ENCODE data around the gene DMD.

Gene DMD

GRCh38 chrX:31604629-31605221 is 1606.6 kb downstream of the DMD start:
- no peak for DNase-seq (ENCODE audit: low read depth)
- no peak for TF ChIP-seq CTCF (IDR thresholded peaks at IDR 0.05; ENCODE audit: control insufficient read depth, extremely low read depth, insufficient read depth)
- no peak overlapping the region for H3K4me3 ChIP-seq (ENCODE audit: low read depth, low read length)

- no peak overlapping the region for H3K4me3 ChIP-seq (ENCODE audit: low read depth, low read length)
- no peak for DNase-seq (ENCODE audit: low read depth)
- no peak for TF ChIP-seq CTCF (IDR thresholded peaks at IDR 0.05; ENCODE audit: control insufficient read depth, extremely low read depth, insufficient read depth)
Observed at GRCh38 chrX:31603411-31604120, 1607.8 kb downstream of the DMD start.

- no peak overlapping the region for H3K4me3 ChIP-seq (ENCODE audit: low read depth, low read length)
- no peak for DNase-seq (ENCODE audit: low read depth)
- TF ChIP-seq CTCF (IDR thresholded peaks at IDR 0.05; ENCODE audit: control insufficient read depth, extremely low read depth, insufficient read depth), result no peak
Observed at GRCh38 chrX:31600823-31601222, 1610.5 kb downstream of the DMD start.

GRCh38 chrX:31593353-31593752 is 1618.0 kb downstream of the DMD start:
- DNase-seq (ENCODE audit: low read depth), result no peak
- TF ChIP-seq CTCF (IDR thresholded peaks at IDR 0.05; ENCODE audit: control insufficient read depth, extremely low read depth, insufficient read depth), result no peak
- no peak overlapping the region for H3K4me3 ChIP-seq (ENCODE audit: low read depth, low read length)

GRCh38 chrX:31591355-31591754 is 1620.0 kb downstream of the DMD start:
- no peak for TF ChIP-seq CTCF (IDR thresholded peaks at IDR 0.05; ENCODE audit: control insufficient read depth, extremely low read depth, insufficient read depth)
- DNase-seq (ENCODE audit: low read depth), result no peak
- H3K4me3 ChIP-seq (ENCODE audit: low read depth, low read length), result no peak overlapping the region

- H3K4me3 ChIP-seq (ENCODE audit: low read depth, low read length), result no peak overlapping the region
- no peak for TF ChIP-seq CTCF (IDR thresholded peaks at IDR 0.05; ENCODE audit: control insufficient read depth, extremely low read depth, insufficient read depth)
- no peak for DNase-seq (ENCODE audit: low read depth)
Observed at GRCh38 chrX:31590581-31591114, 1620.7 kb downstream of the DMD start.
